GM19351 (cell line): ENCODE results near the gene IL37.
"Not testable (repeated sequence)": the region's sequence is repeated elsewhere in the genome, so short reads cannot be mapped to it uniquely, and the experiment has no call there.

Source experiments
- ATAC-seq: cut with Tn5 transposase; IDR thresholded peaks from one replicate; pipeline ENCODE4 v1.9.1; 2021; ENCODE audit warnings: mild to moderate bottlenecking, moderate library complexity; ENCODE audit not compliant: unreplicated experiment

Gene IL37

DNA sequence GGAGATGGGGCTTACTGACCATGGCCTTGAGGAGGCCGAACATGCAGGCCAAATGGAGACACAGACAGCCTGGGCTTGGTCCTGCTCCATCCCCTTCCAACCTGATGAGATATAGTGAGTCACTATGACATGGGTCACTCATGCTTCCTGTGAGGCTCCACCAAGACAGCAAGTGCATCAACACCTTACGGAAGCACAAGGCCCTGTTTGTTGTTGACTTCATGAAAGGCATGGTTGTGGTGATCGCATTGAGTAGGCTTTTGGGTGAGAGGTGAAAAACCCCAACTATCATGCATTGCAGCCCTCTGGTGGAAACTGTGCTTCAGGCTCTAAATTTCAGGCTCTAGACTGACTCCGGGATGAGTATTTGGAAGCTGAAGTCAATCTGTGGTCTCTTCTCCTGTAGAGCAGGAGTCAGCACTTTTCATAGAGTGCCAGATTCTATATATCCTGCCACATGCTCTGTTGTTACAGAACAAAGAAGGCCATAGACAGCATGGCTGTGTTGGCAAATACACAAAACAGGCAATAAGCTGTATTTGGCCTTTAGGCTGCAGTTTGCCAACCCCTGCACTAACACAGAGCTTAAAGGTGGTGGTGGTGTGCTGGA, 10.1 kb downstream of the IL37 start:
- ATAC-seq, result no peak

GRCh38 chr2:112921982-112922381, 11.0 kb downstream of the IL37 start:
- no peak for ATAC-seq

- no peak for ATAC-seq
These were observed 12.4 kb downstream of the IL37 start for GRCh38 chr2:112923237-112923966.

DNA sequence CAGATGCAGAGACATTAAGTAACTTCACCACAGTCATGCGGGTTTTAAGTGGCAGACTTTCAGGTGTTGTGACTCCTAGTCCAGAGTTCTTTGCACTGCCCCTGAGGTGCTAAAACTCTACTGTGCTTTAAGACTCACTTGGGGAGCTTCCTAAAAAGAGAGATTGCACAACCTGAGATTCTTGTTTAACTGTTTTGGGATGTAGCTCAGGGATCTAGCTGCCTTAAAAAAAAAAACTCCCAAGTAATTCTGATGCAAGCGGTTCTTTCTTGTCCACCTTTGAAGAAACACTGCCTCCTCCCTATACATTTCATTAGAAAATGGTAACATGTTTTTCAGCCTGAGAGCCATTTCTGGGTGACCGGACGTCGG, 13.0 kb downstream of the IL37 start:
- ATAC-seq, result no peak

- ATAC-seq, result no peak
These were observed 13.4 kb downstream of the IL37 start for GRCh38 chr2:112924360-112924759.

- ATAC-seq, result no peak
These were observed 13.9 kb downstream of the IL37 start for GRCh38 chr2:112924821-112925220.

DNA sequence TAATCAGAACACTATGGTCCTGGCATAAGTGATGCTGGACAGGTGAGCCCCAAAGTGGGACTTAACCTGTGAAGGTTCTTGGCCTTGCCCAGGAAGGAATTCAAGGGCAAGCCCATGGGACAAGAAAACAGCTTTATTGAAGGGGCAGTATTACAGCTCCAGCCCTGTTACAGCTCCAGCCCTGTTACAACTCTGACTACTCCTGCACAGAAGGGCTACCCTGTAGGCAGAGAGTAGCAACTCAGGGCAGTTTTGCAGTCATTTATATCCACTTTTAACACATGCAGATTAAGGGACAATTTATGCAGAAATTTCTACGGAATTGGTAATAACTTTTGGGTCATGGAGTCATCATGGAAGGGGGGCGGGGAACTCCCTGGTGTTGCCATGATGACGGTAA, 15.7 kb downstream of the IL37 start:
- ATAC-seq, result no peak

GRCh38 chr2:112927745-112928144, 16.8 kb downstream of the IL37 start:
- no peak for ATAC-seq

DNA sequence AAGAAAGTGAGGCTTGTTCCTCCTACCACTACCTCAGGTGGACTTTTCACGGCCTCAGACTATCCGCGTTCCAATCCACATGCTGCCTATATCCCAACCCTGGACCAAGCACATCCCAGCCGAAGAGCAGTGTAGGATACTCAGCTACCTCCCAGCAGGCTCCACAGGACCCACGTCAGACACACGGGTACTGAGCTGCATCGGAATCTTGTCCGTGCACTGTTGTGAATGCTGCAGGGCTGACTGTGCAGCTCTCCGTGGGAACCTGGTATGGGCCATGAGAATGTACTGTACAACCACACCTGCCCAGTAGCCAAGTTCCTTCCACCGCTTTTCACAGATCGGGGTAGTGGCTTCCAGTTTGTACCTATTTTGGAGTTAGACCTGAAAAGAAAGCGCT, 22.3 kb downstream of the IL37 start:
- ATAC-seq, result no peak

GRCh38 chr2:112934117-112934516, 23.2 kb downstream of the IL37 start:
- ATAC-seq, result not testable (repeated sequence)

GRCh38 chr2:112936927-112937232, 25.9 kb downstream of the IL37 start:
- ATAC-seq, result no peak

GRCh38 chr2:112938904-112939303, 27.9 kb downstream of the IL37 start:
- ATAC-seq, result no peak

- ATAC-seq, result no peak
These were observed 28.5 kb downstream of the IL37 start for GRCh38 chr2:112939425-112939824.

- ATAC-seq, result no peak
These were observed 30.1 kb downstream of the IL37 start for GRCh38 chr2:112940859-112941625.

DNA sequence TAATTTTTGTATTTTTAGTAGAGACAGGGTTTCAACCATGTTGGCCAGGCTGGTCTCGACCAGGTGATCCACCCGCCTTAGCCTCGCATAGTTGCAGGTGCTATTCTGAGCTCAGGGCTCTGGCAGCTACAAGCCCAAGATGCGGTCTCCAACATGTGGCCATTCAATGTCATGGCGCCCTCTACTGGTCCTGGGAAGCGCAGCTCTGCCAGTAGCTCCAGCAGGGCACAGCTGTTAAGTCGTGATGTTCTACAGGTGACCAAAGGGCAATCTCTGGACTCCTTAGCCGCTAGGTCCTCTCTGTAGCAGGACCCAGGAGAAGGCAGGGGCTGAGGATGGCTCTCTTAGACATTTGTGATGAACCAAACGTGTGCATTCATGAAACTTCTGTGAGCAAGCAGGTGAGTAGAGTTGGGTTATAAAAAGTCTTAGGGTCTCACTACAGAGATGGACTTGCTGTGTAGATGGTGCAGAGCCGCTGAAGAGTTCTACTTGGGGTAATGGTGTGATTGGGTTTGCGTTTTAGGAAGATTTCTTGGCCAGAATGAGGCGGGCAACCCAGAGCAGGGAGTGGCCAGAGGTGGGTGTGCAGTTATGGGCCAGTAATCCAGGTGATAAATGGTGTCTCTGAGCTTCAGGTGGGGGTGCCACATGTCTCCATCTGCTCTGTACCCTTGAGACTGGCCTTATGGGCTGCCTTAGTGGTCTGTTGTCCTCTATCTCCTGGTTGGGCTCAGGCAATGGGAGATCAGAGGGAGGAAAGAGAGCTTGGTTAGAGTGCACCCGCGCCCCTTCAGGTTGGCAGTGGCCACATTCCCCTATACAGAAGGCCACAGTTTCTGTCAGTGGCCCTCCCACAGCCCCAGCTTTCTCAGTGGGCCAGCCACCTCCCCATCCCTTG, 31.0 kb downstream of the IL37 start:
- peak; percentile 93 for ATAC-seq

DNA sequence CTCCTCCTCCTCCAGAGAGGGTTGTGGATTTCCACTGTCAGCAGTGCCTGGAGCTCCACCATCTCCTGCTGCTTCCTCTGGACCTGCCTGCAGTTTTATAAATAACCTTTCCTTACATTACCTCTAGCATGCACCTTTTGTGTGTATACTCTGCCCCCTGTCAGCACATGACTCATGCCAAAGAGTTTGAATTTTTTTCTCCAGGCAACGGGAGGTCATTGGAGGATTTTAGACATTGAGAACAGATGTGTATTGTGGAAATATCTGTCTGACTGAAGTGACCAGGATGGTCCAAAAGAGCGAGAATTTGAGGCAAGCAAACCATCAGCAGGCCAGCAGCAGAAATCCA, 31.7 kb downstream of the IL37 start:
- ATAC-seq, result no peak

DNA sequence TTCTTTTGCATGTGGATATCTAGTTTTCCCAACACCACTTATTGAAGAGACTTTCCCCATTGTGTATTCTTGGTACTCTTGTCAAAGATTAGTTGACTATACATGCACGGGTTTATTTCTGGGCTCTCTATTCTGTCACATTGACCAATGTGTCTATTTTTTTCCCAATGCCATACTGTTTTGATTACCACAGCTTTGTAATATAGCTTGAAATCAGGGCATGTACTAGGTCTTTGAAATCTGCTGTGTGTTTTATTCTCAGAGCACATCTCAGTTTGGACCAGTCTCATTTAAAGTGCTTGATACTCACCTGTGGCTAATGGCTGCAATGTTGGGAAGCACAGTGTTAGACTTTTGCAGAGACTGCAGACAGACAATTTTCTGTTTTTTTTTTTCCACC, 34.0 kb downstream of the IL37 start:
- ATAC-seq, result no peak

DNA sequence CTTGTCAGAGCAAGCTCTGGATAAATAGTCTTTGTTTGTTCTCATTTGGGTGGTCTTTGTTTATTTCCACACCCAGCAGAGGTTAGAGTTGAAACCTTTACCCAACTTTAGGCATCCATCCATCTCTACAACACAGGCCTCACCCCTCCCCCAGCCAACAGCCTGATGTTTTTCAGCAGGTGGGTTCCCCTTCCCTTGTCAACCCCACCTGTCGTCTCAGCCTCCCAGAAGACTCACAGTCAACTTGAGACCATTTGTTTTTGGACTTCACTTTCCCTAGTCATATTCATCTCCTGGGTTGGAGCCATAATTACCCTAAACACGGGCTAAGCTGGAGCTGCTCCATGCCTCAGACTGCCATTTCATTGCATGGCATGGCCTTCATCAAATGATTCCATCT, 35.1 kb downstream of the IL37 start:
- no peak for ATAC-seq

DNA sequence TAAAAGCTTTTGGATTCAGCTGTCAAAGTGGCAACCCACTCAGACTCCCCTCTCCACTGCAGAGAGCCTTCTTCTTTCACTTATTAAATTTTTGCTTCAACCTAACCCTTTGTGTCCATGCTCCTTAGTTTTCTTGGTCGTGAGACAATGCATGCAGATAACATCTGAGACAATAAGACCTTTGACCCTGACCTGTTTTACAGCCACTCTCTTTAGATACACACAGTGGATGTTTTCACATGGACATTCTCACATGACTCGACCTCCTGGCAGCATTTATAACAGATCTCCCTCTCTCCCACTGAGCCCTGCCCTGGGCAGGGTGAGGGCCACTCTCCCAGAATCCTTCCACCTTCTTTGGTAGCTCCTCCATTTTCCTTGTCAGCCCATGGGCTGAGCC, 36.4 kb downstream of the IL37 start:
- ATAC-seq, result no peak

DNA sequence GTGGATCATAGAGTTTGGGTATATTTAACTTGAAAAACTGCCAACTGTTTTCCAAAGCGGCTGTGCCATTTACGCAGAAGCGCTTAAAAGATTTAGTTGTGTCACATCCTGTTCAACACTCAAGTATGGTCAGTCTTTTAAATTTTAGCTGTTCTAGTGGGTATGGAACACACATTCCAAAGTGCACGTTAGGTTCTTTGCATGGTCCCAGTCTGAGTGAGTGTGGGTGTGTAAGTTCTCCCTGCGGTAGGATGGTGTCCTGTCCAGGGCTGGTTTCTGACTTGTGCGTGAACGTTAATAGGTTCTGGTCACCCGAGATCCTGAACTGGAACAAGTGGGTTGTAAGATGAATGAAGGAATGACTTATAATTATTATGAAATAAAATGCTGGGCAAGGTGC, 38.5 kb downstream of the IL37 start:
- no peak for ATAC-seq

GRCh38 chr2:112954364-112954763, 43.4 kb downstream of the IL37 start:
- no peak for ATAC-seq
